ENCODE measurements around the gene RET.

DNA sequence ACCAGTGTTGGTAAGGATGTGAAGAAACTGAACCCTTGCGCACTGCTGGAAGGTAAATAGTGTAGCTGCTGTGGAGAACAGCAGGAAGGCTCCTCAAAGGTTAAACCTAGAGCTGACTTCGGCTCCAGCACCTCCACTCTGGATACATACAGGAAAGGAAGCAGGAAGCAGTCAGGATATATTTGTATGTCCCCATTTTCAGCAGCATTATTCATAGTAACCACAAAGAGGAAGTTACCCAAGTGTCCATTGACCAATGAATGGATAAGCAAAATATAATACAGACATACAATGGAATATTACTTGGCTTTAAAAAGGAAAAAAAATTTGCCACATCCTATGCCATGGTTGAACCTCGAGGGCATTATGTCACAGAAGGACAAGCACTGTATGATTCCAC, 15.0 kb downstream of the RET start:
- TF ChIP-seq, protein P1, sequence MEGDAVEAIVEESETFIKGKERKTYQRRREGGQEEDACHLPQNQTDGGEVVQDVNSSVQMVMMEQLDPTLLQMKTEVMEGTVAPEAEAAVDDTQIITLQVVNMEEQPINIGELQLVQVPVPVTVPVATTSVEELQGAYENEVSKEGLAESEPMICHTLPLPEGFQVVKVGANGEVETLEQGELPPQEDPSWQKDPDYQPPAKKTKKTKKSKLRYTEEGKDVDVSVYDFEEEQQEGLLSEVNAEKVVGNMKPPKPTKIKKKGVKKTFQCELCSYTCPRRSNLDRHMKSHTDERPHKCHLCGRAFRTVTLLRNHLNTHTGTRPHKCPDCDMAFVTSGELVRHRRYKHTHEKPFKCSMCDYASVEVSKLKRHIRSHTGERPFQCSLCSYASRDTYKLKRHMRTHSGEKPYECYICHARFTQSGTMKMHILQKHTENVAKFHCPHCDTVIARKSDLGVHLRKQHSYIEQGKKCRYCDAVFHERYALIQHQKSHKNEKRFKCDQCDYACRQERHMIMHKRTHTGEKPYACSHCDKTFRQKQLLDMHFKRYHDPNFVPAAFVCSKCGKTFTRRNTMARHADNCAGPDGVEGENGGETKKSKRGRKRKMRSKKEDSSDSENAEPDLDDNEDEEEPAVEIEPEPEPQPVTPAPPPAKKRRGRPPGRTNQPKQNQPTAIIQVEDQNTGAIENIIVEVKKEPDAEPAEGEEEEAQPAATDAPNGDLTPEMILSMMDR (IDR thresholded peaks at IDR 0.05; ENCODE audit: low read depth, low read length), result no peak
- no peak for TF ChIP-seq POLR2A (IDR thresholded peaks at IDR 0.05; ENCODE audit: extremely low read depth, insufficient read length)
- TF ChIP-seq, protein P2, sequence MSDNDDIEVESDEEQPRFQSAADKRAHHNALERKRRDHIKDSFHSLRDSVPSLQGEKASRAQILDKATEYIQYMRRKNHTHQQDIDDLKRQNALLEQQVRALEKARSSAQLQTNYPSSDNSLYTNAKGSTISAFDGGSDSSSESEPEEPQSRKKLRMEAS (IDR thresholded peaks at IDR 0.05; ENCODE audit: low read depth, low read length), result no peak

All from NB4 (cell line).